IMR-90 (cell line): ENCODE results near the gene SLC35F1. TPM values are rescaled to one million over a fixed set of nuclear protein-coding genes. Genes with fewer than 3 reads are reported as not detected.

ENCODE experiments used
- ATAC-seq: fragments of 200-7000 bp; cut with Tn5 transposase; 2 replicates; pipeline ENCODE4 v1.9.1; 2020; ENCODE audit warnings: low read depth, mild to moderate bottlenecking, moderate library complexity
- BruUV-seq: library from RNA; stranded (reverse); fragments of 400-500 nt; replicated peaks from 2 replicates; lab custom pipeline; 2021; lab: Mats Ljungman, UMichigan
- CTCF ChIA-PET: fragments of 300-600 bp; formaldehyde crosslinking; extraction: SDS; loops from one replicate; lab custom pipeline; 2021; ENCODE audit warnings: antibody characterized with exemption; lab: Yijun Ruan, JAX
- POLR2A ChIA-PET: fragments of 300-600 bp; sonication (Branson Sonifier 250); formaldehyde crosslinking; loops from one replicate; lab custom pipeline; 2022; ENCODE audit warnings: antibody characterized with exemption; ENCODE audit not compliant: unreplicated experiment; lab: Charles Lee
- DNase-seq: peaks from one replicate; pipeline ENCODE4 v3.0.0; 2013
- H2AFZ ChIP-seq: replicated peaks from 2 replicates; pipeline ENCODE3; 2013; ENCODE audit warnings: low read length, mild to moderate bottlenecking; ENCODE audit not compliant: poor library complexity
- H2AK5ac ChIP-seq: 2 replicates; pipeline ENCODE4 v1.6.1; 2013; ENCODE audit warnings: low read depth, low read length, inconsistent platforms
- H2AK9ac ChIP-seq: replicated peaks from 2 replicates; pipeline ENCODE3; 2013; ENCODE audit warnings: mild to moderate bottlenecking, low read depth, low read length, moderate library complexity; ENCODE audit not compliant: poor library complexity
- H2BK120ac ChIP-seq: 2 replicates; pipeline ENCODE4 v1.6.1; 2013; ENCODE audit warnings: low read depth, low read length, inconsistent platforms
- H2BK15ac ChIP-seq: 3 replicates; pipeline ENCODE4 v1.6.1; 2013; ENCODE audit warnings: low read depth, low read length, inconsistent platforms
- H2BK20ac ChIP-seq: 2 replicates; pipeline ENCODE4 v1.6.1; 2013; ENCODE audit warnings: low read depth, mild to moderate bottlenecking, inconsistent platforms, low read length, moderate library complexity
- H2BK5ac ChIP-seq: 2 replicates; pipeline ENCODE4 v1.6.1; 2013; ENCODE audit warnings: mild to moderate bottlenecking, low read depth, low read length, inconsistent platforms; ENCODE audit not compliant: poor library complexity, severe bottlenecking
- H3K14ac ChIP-seq: replicated peaks from 2 replicates; pipeline ENCODE4 v1.6.1; 2013; ENCODE audit warnings: low read depth, low read length, inconsistent platforms
- H3K18ac ChIP-seq: 2 replicates; pipeline ENCODE4 v1.6.1; 2013; ENCODE audit warnings: low read depth, low read length, control low read depth
- H3K23ac ChIP-seq: 2 replicates; pipeline ENCODE4 v1.6.1; 2013; ENCODE audit warnings: low read depth, low read length, inconsistent platforms
- H3K27ac ChIP-seq: 2 replicates; pipeline ENCODE4 v1.5.1; 2013; ENCODE audit warnings: mild to moderate bottlenecking, control low read depth, low read length; ENCODE audit not compliant: insufficient read depth
- H3K27me3 ChIP-seq: 2 replicates; pipeline ENCODE4 v1.6.1; 2013; ENCODE audit warnings: low read length; ENCODE audit not compliant: control insufficient read depth, insufficient read depth
- H3K36me3 ChIP-seq: 2 replicates; pipeline ENCODE4 v1.6.1; 2013; ENCODE audit warnings: low read length, mixed read lengths; ENCODE audit not compliant: control insufficient read depth, insufficient read depth
- H3K4ac ChIP-seq: 2 replicates; pipeline ENCODE4 v1.6.1; 2013; ENCODE audit warnings: low read depth, low read length, inconsistent platforms
- H3K4me1 ChIP-seq: 2 replicates; pipeline ENCODE4 v1.6.1; 2013; ENCODE audit warnings: low read length, mixed read lengths; ENCODE audit not compliant: control insufficient read depth, insufficient read depth
- H3K4me2 ChIP-seq: 2 replicates; pipeline ENCODE4 v1.6.1; 2013; ENCODE audit warnings: low read depth, mild to moderate bottlenecking, control low read depth, low read length, moderate library complexity
- H3K4me3 ChIP-seq: 2 replicates; pipeline ENCODE4 v1.5.1; 2013; ENCODE audit warnings: low read depth, mild to moderate bottlenecking, control low read depth, low read length, moderate library complexity; ENCODE audit not compliant: insufficient read depth
- H3K56ac ChIP-seq: 2 replicates; pipeline ENCODE4 v1.6.1; 2013; ENCODE audit warnings: low read length, inconsistent platforms; ENCODE audit not compliant: insufficient read depth; ENCODE audit errors: extremely low read depth
- H3K79me1 ChIP-seq, 2 experiments: 2 replicates each; pipeline ENCODE4 v1.6.1; 2013; ENCODE audit warnings: low read length in 2 of 2, inconsistent platforms in 1 of 2, low read depth in 1 of 2
- H3K9ac ChIP-seq: 2 replicates; pipeline ENCODE4 v1.6.1; 2013; ENCODE audit warnings: low read depth, low read length, control low read depth
- H3K9me1 ChIP-seq: 2 replicates; pipeline ENCODE4 v1.6.1; 2013; ENCODE audit warnings: low read length, inconsistent platforms; ENCODE audit not compliant: insufficient read depth
- H3K9me3 ChIP-seq: 2 replicates; pipeline ENCODE4 v1.6.1; 2013; ENCODE audit warnings: low read length; ENCODE audit not compliant: control insufficient read depth, insufficient read depth
- H4K20me1 ChIP-seq: 2 replicates; pipeline ENCODE4 v1.6.1; 2013; ENCODE audit warnings: low read length, inconsistent platforms; ENCODE audit not compliant: insufficient read depth
- H4K5ac ChIP-seq: 2 replicates; pipeline ENCODE4 v1.6.1; 2013; ENCODE audit warnings: mild to moderate bottlenecking, low read depth, low read length, control low read depth
- H4K8ac ChIP-seq, 2 experiments: 2 replicates each; pipeline ENCODE4 v1.6.1; 2013; ENCODE audit warnings: low read depth in 2 of 2, low read length in 2 of 2, control low read depth in 1 of 2, inconsistent platforms in 1 of 2
- H4K91ac ChIP-seq: 2 replicates; pipeline ENCODE4 v1.6.1; 2013; ENCODE audit warnings: low read depth, low read length, inconsistent platforms; ENCODE audit not compliant: insufficient read depth
- BHLHE40 ChIP-seq: fragments of 150-350 bp; IDR thresholded peaks from 2 replicates; pipeline ENCODE4 v1.6.1; 2016; ENCODE audit warnings: mild to moderate bottlenecking, low read depth, low read length
- CEBPB ChIP-seq: IDR thresholded peaks from 2 replicates; pipeline ENCODE4 v1.6.1; 2012; ENCODE audit warnings: low read depth, low read length, improper control_type of control experiment
- CHD1 ChIP-seq: IDR thresholded peaks from 2 replicates; pipeline ENCODE4 v1.6.1; 2012; ENCODE audit warnings: low read depth, low read length, improper control_type of control experiment
- FOS ChIP-seq: fragments of 150-350 bp; IDR thresholded peaks from 2 replicates; pipeline ENCODE4 v1.6.1; 2016; ENCODE audit warnings: low read depth, low read length
- MAFK ChIP-seq: IDR thresholded peaks from 2 replicates; pipeline ENCODE4 v1.6.1; 2012; ENCODE audit warnings: low read depth, low read length, improper control_type of control experiment
- MAZ ChIP-seq: IDR thresholded peaks from 2 replicates; pipeline ENCODE4 v1.6.1; 2012; ENCODE audit warnings: low read depth, mild to moderate bottlenecking, low read length, improper control_type of control experiment, moderate library complexity, borderline replicate concordance
- MXI1 ChIP-seq: IDR thresholded peaks from 2 replicates; pipeline ENCODE4 v1.6.1; 2012; ENCODE audit warnings: low read depth, mild to moderate bottlenecking, low read length, moderate library complexity, borderline replicate concordance
- NFE2L2 ChIP-seq: fragments of 150-350 bp; IDR thresholded peaks from 2 replicates; pipeline ENCODE4 v1.6.1; 2016; ENCODE audit warnings: low read depth, mild to moderate bottlenecking, low read length
- POLR2A ChIP-seq: IDR thresholded peaks from 2 replicates; pipeline ENCODE4 v1.6.1; 2012; ENCODE audit warnings: mild to moderate bottlenecking, low read depth, low read length
- RAD21 ChIP-seq: IDR thresholded peaks from 2 replicates; pipeline ENCODE4 v1.6.1; 2012; ENCODE audit warnings: low read length, improper control_type of control experiment
- RCOR1 ChIP-seq: IDR thresholded peaks from 2 replicates; pipeline ENCODE4 v1.6.1; 2012; ENCODE audit warnings: mild to moderate bottlenecking, low read length, improper control_type of control experiment; ENCODE audit not compliant: insufficient replicate concordance
- RFX5 ChIP-seq: IDR thresholded peaks from 2 replicates; pipeline ENCODE4 v1.8.0; 2012; ENCODE audit warnings: low read depth, mild to moderate bottlenecking, low read length, moderate library complexity
- SMC3 ChIP-seq: fragments of 150-350 bp; IDR thresholded peaks from 2 replicates; pipeline ENCODE4 v1.6.1; 2016; ENCODE audit warnings: low read depth, mild to moderate bottlenecking, antibody characterized with exemption, low read length, moderate library complexity
- WGBS, 2 experiments: methylation state at CpG; one replicate each; pipeline versions ENCODE4 v1.1.5 to v1.1.7; 2013; ENCODE audit warnings: missing lambda C conversion rate in 2 of 2; ENCODE audit not compliant: insufficient read length in 1 of 2; ENCODE audit errors: extremely low coverage in 2 of 2; 5-methylcytosine and 5-hydroxymethylcytosine counted together
- dilution Hi-C: fragments of 300-500 bp; cut with HindIII; formaldehyde crosslinking; loops from one replicate; pipeline ENCODE4 v1.14.3; 2018; ENCODE audit warnings: low sequenced_read_pairs; ENCODE audit not compliant: unreplicated experiment
- in situ Hi-C: fragments of 300-500 bp; cut with MboI; formaldehyde crosslinking; loops from 3 replicates; pipeline ENCODE4 v1.14.3; 2019; ENCODE audit warnings: low sequenced_read_pairs, inconsistent platforms, mixed read lengths
- intact Hi-C: fragments of 100-400 bp; cut with micrococcal nuclease; formaldehyde crosslinking; loops from 2 replicates; pipeline ENCODE4 v1.10.0; 2022
- polyA plus RNA-seq, 3 experiments: library from polyadenylated mRNA; depleted of rRNA; stranded (reverse); fragments of >200 nt; gene quantifications; 2 replicates each; pipeline ENCODE4 v1.2.3, GENCODE V29; 2012; ENCODE audit warnings: low replicate concordance in 1 of 3
- total RNA-seq: library from RNA; depleted of rRNA; stranded (reverse); fragments of >200 nt; gene quantifications from 2 replicates; pipeline ENCODE4 v1.2.3, GENCODE V29; 2012
- TF ChIP-seq, protein P1 (sequence below): fragments of 150-350 bp; IDR thresholded peaks from 2 replicates; pipeline ENCODE4 v1.6.1; 2016; ENCODE audit warnings: low read depth, mild to moderate bottlenecking, low read length, moderate library complexity, borderline replicate concordance
- TF ChIP-seq, protein P2 (sequence below): conservative IDR thresholded peaks from 2 replicates; pipeline ENCODE4 v1.5.1; 2012; ENCODE audit warnings: mild to moderate bottlenecking, low read depth, low read length, improper control_type of control experiment
- TF ChIP-seq, protein P3 (sequence below): fragments of 150-350 bp; IDR thresholded peaks from 2 replicates; pipeline ENCODE4 v1.6.1; 2017; ENCODE audit warnings: mild to moderate bottlenecking, antibody characterized with exemption, low read length, low read depth

Gene SLC35F1
- total and polyA plus RNA-seq, 2 of the 4 experiments (the other 2 are of a cell fraction): not detected

DNA sequence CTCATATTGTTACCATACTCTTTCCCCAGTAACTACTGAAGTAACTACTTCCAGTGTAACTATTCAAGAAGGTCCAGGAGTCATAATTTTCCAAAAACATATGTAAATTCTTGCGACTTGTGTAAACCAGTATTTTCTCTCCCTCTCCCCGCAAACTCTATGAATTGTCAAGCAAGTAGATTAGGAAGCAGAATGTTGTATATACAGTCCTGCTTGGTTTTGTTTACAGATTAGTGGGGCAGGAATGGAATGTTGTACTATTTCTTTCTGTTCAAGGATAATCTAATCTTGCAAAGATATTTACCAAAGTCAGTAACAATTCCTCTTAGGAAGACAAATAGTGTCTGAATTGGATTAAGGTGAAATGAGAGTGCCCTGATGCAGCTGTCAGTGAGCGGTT is 406.1 kb downstream of the SLC35F1 start:
- ATAC-seq (peak; percentile 80), DNase-seq (peak; percentile 41)
- Histone ChIP-seq H3K18ac (no peak overlapping the region), H3K9me1 (peaks cover 3% of the 10 kb centered on the region; the same call in 1 of the 2 replicates), H2AK5ac (no peak overlapping the region), H3K23ac (no peak overlapping the region), H2BK5ac (no peak overlapping the region), H3K4me1 (peaks cover 7% of the 10 kb centered on the region), H3K27ac (no peak overlapping the region), H3K9me3 (no peaks in the 10 kb centered on the region), H3K36me3 (no peaks in the 10 kb centered on the region), H3K4ac (no peak overlapping the region), H3K4me3 (no peak overlapping the region), H3K56ac (no peak overlapping the region), H3K9ac (no peak overlapping the region), H4K8ac (no peak overlapping the region), H3K4me2 (no peak overlapping the region), H4K20me1 (no peaks in the 10 kb centered on the region), H4K91ac (no peak overlapping the region), H2AFZ (no peak overlapping the region), H3K14ac (no peak overlapping the region), H3K79me1 (no peaks in the 10 kb centered on the region), H2BK20ac (no peak overlapping the region), H3K27me3 (no peaks in the 10 kb centered on the region), H2AK9ac (no peak overlapping the region), H4K5ac (no peak overlapping the region), H2BK15ac (no peak overlapping the region), H2BK120ac (no peak overlapping the region)
- no CpG with 5 or more reads among the region's 3 CpGs for WGBS, 2 experiments
- TF ChIP-seq CEBPB: no peak
- no peak for TF ChIP-seq BHLHE40
- TF ChIP-seq RFX5: no peak
- TF ChIP-seq, protein P1, sequence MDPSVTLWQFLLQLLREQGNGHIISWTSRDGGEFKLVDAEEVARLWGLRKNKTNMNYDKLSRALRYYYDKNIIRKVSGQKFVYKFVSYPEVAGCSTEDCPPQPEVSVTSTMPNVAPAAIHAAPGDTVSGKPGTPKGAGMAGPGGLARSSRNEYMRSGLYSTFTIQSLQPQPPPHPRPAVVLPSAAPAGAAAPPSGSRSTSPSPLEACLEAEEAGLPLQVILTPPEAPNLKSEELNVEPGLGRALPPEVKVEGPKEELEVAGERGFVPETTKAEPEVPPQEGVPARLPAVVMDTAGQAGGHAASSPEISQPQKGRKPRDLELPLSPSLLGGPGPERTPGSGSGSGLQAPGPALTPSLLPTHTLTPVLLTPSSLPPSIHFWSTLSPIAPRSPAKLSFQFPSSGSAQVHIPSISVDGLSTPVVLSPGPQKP: no peak
- no peak for TF ChIP-seq POLR2A
- TF ChIP-seq MAZ: no peak
- TF ChIP-seq, protein P2, sequence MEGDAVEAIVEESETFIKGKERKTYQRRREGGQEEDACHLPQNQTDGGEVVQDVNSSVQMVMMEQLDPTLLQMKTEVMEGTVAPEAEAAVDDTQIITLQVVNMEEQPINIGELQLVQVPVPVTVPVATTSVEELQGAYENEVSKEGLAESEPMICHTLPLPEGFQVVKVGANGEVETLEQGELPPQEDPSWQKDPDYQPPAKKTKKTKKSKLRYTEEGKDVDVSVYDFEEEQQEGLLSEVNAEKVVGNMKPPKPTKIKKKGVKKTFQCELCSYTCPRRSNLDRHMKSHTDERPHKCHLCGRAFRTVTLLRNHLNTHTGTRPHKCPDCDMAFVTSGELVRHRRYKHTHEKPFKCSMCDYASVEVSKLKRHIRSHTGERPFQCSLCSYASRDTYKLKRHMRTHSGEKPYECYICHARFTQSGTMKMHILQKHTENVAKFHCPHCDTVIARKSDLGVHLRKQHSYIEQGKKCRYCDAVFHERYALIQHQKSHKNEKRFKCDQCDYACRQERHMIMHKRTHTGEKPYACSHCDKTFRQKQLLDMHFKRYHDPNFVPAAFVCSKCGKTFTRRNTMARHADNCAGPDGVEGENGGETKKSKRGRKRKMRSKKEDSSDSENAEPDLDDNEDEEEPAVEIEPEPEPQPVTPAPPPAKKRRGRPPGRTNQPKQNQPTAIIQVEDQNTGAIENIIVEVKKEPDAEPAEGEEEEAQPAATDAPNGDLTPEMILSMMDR: no peak
- TF ChIP-seq, protein P3, sequence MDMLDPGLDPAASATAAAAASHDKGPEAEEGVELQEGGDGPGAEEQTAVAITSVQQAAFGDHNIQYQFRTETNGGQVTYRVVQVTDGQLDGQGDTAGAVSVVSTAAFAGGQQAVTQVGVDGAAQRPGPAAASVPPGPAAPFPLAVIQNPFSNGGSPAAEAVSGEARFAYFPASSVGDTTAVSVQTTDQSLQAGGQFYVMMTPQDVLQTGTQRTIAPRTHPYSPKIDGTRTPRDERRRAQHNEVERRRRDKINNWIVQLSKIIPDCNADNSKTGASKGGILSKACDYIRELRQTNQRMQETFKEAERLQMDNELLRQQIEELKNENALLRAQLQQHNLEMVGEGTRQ: no peak
- TF ChIP-seq FOS: no peak
- TF ChIP-seq CHD1: no peak
- TF ChIP-seq RCOR1: no peak
- TF ChIP-seq MAFK: no peak
- TF ChIP-seq RAD21: no peak
- TF ChIP-seq SMC3: no peak
- no peak for TF ChIP-seq MXI1
- TF ChIP-seq NFE2L2: no peak
- in situ Hi-C loops (no loop called here), intact Hi-C loops (loop anchor here (5.0 kb wide), 1 partner anchor 74 kb away; no protein-coding TSS in a partner anchor), dilution Hi-C loops (no loop called here)
- no TSS peak for BruUV-seq
- CTCF ChIA-PET: no interaction called here
- POLR2A ChIA-PET: no interaction called here
